Erythroblast (primary cell): ENCODE data around the gene WBP2NL.

Experiments used
- GATA1 ChIP-seq: IDR thresholded peaks from 2 replicates; pipeline ENCODE4 v1.6.1; 2011; ENCODE audit warnings: low read depth, mild to moderate bottlenecking, control low read depth, low read length, moderate library complexity
- POLR2A ChIP-seq: IDR thresholded peaks from 2 replicates; pipeline ENCODE4 v1.6.1; 2011; ENCODE audit warnings: mild to moderate bottlenecking, low read length

GRCh38 chr22:42026705-42027104, 28.1 kb downstream of the WBP2NL start:
- no peak for TF ChIP-seq POLR2A
- TF ChIP-seq GATA1: no peak
